Skin epidermis (tissue), 12 donors: ENCODE measurements around the gene HSPG2.

Source experiments
- H3K27ac ChIP-seq, 21 experiments: fragments of 200-600 bp; sonication (generic) in 11 of 21; one replicate each; pipeline ENCODE4 v1.5.0; 2020; ENCODE audit warnings: mild to moderate bottlenecking in 3 of 21, inconsistent platforms in 2 of 21, moderate library complexity in 2 of 21
- H3K4me3 ChIP-seq, 7 experiments: fragments of 200-600 bp; sonication (generic) in 2 of 7; one replicate each; pipeline ENCODE4 v1.5.0; 2020; ENCODE audit warnings: inconsistent platforms in 2 of 7, mild to moderate bottlenecking in 2 of 7, moderate library complexity in 1 of 7

Gene HSPG2

GRCh38 chr1:21874778-21875547 is 62.1 kb downstream of the HSPG2 start:
- Histone ChIP-seq H3K27ac (no peak overlapping the region), H3K4me3 (no peak overlapping the region)

DNA sequence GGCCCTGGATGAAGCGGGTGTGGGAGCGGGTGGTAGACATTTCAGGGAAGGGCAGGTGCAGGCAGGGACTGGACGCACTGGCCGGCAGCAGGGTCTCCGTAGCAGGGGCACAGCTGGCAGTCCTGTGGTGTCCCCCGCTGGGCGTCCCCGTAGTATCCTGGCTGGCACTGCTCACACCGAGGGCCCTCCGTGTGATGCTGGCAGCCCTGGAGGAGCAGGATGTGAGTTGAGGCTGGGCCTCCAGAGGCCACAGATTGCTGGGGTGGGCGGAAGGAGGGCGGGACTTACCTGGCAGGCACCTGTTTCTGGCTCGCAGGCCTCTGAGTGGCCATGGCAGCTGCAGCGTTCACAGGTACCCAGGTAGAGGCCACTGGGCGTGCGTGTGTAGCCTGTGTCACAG is 62.8 kb downstream of the HSPG2 start:
- no peak overlapping the region for H3K27ac ChIP-seq

DNA sequence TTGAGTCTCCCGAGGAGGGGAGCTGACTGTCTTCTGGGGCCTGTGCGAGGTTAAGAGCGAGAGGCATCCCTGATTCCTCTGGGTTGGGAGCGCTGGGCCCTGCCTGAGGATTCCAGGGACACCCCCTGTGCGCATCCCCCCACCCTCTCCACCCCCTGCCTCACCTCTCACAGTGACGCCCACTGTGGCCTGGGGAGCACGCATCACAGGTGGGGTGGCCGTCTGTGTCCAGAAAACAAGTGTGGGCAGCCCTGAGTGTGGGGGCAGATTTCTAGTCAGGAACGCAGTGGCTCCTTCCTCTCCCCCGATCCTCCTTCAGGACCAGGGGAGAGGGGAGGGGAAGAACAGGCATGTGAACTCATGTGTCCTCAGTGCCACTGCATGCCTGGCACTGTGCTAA is 63.3 kb downstream of the HSPG2 start:
- Histone ChIP-seq H3K27ac (no peak overlapping the region), H3K4me3 (no peak overlapping the region)

More for the DNA sequence above, 62.8 kb downstream of the HSPG2 start:
- H3K4me3 ChIP-seq, result no peak overlapping the region

GRCh38 chr1:21873174-21873573 is 63.9 kb downstream of the HSPG2 start:
- H3K27ac ChIP-seq, result no peak overlapping the region

GRCh38 chr1:21872445-21873079 is 64.5 kb downstream of the HSPG2 start:
- Histone ChIP-seq H3K4me3 (no peak overlapping the region), H3K27ac (peak overlapping the region in 1 of 21 experiments; percentile 21)

More at GRCh38 chr1:21873174-21873573, 63.9 kb downstream of the HSPG2 start:
- no peak overlapping the region for H3K4me3 ChIP-seq

DNA sequence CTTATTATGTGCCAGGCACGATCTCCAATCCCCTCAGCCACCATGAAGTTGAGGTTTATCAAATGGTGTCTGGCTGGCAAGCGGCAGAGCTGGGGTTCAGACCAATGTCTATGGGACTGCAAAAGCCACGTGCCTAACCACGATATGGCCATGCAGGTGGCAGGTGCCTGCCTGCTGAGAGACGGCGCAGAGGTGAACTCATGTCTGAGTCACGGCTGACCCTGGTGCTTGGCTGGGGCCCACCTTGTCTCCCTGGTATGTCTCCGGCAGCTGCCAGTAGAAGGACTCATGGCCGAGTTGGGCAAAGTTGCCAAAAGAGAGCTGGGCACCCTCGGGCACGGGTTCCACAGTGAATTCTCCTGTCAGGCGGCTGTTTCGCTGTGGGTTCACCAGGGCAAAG is 65.2 kb downstream of the HSPG2 start:
- H3K27ac ChIP-seq, result peak overlapping the region in 1 of 21 experiments; percentile 21
- no peak overlapping the region for H3K4me3 ChIP-seq

GRCh38 chr1:21870611-21871010 is 66.5 kb downstream of the HSPG2 start:
- no peak overlapping the region for H3K4me3 ChIP-seq
- peak overlapping the region in 2 of 21 experiments; percentile 13 to 57 for H3K27ac ChIP-seq

DNA sequence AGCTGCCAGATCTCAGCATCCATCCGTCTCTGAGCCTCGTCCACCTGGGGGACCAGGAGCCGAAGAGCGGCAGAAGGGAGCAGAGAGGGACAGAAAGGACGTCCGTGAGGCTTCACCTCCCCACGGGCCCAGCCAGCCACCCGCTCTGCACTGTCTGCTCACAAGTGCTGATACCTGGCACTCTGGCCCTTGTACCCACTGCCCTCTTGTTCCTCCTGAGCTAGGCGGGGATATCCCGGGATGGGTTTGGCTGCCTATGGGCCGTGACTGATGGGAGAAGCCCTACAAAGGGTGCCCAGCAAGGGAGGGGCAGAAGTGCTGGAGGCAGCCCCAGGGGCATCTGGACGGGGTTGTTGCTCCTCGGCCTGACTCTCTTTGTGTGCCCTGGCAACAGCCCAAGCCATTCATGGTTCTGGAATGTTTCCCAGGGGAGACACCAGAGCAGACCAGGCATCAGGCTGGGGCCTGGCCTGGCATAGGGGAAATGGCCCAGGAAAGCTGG is 67.4 kb downstream of the HSPG2 start:
- Histone ChIP-seq H3K4me3 (no peak overlapping the region), H3K27ac (peak overlapping the region in 9 of 21 experiments; percentile 3 to 57 (median 35))

- Histone ChIP-seq H3K27ac (peak overlapping the region in 1 of 21 experiments; percentile 49), H3K4me3 (no peak overlapping the region)
Observed at GRCh38 chr1:21868941-21869454, 68.1 kb downstream of the HSPG2 start.

DNA sequence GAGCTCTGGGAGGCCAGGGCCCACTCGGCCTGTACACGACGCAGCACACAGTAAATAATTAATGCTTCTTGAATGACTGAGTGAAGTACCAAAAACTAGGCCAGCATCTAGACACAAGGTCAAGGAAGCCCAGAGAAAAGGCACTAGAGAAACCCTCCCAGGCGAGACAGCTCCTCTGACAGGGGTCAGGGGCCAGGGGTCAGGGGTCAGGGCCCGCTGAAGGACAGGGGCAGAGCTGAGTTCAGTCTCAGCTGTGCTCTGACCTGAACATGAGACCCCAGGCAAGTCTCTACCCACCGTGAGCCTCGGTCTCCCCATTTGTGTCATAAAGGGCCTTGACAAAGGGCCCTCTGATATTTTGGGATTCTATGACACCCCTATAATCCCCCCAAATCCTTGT is 68.6 kb downstream of the HSPG2 start:
- Histone ChIP-seq H3K4me3 (no peak overlapping the region), H3K27ac (peak overlapping the region in 1 of 21 experiments; percentile 49)

DNA sequence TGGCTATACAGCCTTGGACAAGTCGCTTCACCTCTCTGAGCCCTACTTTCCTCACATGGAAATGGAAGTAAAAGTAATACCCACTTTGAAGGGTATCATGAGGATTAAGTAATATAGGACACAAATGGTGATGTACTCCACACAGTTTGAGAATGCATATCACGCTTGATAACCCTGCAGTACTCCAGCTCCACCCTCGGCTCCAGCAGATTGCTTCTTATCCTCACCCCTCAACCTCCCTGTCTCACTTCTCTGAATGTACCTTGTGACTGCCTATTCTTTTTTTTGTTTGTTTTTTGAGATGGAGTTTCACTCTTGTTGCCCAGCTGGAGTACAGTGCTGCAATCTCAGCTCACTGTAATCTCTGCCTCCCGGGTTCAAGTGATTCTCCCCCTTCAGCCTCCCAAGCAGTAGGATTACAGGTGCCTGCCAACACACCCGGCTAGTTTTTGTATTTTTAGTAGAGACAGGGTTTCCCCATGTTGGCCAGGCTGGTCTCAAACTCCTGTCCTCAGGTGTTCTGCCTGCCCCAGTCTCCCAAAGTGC is 69.6 kb downstream of the HSPG2 start:
- H3K4me3 ChIP-seq, result no peak overlapping the region
- no peak overlapping the region for H3K27ac ChIP-seq

GRCh38 chr1:21866707-21867043 is 70.4 kb downstream of the HSPG2 start:
- no peak overlapping the region for H3K4me3 ChIP-seq
- peak overlapping the region in 2 of 21 experiments; percentile 23 to 36 for H3K27ac ChIP-seq

- H3K27ac ChIP-seq, result peak overlapping the region in 2 of 21 experiments; percentile 23 to 36
- H3K4me3 ChIP-seq, result no peak overlapping the region
Observed at GRCh38 chr1:21865943-21866706, 71.0 kb downstream of the HSPG2 start.

DNA sequence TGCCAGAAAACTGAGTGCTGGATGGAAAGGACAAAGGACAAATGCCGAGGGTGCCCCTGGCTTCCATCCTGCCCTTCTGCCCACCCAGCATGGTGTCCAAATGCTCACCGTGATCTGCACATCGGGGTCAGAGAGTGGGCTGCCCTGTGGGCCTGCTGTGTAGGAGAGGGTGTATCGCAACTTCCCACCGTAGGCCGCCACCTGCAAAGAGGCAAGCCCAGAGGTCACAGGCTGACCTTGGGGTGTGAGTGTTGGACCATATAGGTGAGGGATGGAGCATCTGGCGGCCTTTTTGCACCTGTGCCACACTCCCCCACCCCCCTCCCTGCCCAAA is 71.5 kb downstream of the HSPG2 start:
- Histone ChIP-seq H3K4me3 (no peak overlapping the region), H3K27ac (peak overlapping the region in 2 of 21 experiments; percentile 25 to 57)

- Histone ChIP-seq H3K27ac (no peak overlapping the region), H3K4me3 (no peak overlapping the region)
Observed at GRCh38 chr1:21864730-21865129, 72.4 kb downstream of the HSPG2 start.

DNA sequence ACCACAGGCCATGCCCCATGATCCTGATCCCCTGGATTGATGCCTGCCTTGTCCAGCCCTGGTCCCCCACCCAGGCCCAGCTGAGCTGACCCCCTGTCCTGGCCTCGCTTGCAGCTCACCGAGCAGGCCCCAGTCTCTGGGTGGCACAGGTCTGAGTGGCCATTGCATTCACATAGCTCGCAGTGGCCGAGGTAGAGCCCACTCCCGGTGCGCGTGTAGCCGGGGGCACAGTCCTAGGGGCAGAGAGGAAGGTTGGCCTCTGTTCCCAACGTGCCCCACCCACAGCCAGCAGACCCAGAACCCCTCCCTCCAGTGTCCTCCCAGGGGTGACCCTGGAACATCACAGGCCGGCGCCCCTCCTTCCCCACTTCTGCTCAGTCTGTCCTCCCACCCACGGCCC is 73.1 kb downstream of the HSPG2 start:
- Histone ChIP-seq H3K27ac (no peak overlapping the region), H3K4me3 (no peak overlapping the region)

- H3K27ac ChIP-seq, result no peak overlapping the region
- H3K4me3 ChIP-seq, result no peak overlapping the region
Observed at GRCh38 chr1:21861602-21862429, 75.3 kb downstream of the HSPG2 start.

DNA sequence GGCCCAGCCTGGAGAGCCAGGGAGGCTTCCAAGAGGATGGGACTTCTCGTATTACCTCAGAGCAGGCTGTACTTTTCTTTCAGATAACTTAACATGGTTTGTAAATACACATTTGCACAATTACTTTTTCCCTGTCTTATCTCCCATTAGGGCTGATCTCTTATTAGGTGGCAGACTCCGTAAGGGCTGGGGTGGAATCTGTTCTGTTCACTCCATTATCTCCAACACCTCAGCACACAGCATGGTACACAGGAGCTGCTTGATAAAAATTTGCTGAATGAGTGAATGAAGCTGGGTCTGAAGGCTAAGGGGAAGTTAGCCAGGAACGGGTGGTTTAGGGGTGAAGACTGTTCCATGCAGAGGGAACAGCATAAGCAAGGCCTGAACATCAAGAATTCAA is 76.1 kb downstream of the HSPG2 start:
- Histone ChIP-seq H3K4me3 (no peak overlapping the region), H3K27ac (no peak overlapping the region)

GRCh38 chr1:21859669-21860179 is 77.4 kb downstream of the HSPG2 start:
- Histone ChIP-seq H3K4me3 (no peak overlapping the region), H3K27ac (peak overlapping the region in 3 of 21 experiments; percentile 10 to 17 (median 15))
